HG03460 (cell line): ENCODE results near the gene SFXN3.
A peak's percentile ranks its signal among the peaks of the same experiment; 100 is the strongest.
"Not testable (repeated sequence)": the region's sequence is repeated elsewhere in the genome, so short reads cannot be mapped to it uniquely, and the experiment has no call there.

Experiments
- ATAC-seq: cut with Tn5 transposase; IDR thresholded peaks from one replicate; pipeline ENCODE4 v1.9.1; 2021; ENCODE audit not compliant: unreplicated experiment

The SFXN3 gene

GRCh38 chr10:101034404-101034803 lies 3.4 kb downstream of the SFXN3 start:
- ATAC-seq = not testable (repeated sequence)

DNA sequence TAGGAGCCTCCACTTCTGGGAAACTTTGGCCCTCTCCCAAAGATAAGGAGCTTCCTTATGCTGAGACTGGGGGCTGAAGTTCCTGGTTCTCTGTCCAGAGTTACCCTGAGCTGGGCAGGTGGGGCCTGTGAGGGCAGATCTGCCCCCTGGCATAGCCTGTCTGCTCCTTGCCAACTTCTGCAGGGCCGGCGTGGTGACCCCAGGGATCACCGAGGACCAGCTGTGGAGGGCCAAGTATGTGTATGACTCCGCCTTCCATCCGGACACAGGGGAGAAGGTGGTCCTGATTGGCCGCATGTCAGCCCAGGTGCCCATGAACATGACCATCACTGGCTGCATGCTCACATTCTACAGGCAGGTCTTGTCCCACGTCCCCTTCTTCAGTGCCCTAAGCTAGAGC lies 4.3 kb downstream of the SFXN3 start:
- no peak for ATAC-seq

DNA sequence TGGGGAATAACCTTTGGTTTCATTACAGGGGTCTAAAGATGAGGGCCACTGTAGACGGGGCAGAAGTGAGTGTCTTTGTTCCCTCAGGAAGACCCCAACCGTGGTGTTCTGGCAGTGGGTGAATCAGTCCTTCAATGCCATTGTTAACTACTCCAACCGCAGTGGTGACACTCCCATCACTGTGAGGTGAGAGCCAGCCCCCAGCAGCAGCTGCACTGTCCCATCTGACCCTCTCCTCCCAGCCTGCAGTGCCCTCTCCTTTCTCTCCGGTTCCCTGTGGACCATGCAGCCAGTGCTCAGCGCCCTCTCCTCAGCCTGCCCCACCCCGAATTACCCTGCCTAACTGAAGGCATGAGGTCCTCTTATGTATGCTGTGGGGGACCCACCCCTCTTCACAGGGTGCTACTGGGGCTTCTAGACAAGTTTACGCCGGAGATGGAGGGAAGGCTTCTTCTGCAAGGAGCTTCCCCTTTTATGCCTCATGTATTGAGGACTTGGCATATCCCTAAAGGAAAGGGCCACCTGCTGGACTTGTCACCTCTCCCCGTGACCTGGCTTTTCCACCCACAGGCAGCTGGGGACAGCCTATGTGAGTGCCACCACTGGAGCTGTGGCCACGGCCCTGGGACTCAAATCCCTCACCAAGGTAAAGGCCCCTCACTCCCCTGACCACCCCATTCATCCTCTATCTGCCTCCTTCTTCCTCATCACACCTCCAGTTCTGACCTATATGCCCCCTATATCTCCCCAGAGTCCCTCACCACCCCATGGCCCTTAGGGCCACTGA lies 5.1 kb downstream of the SFXN3 start:
- no peak for ATAC-seq

GRCh38 chr10:101036726-101037125 lies 5.7 kb downstream of the SFXN3 start:
- ATAC-seq = no peak

DNA sequence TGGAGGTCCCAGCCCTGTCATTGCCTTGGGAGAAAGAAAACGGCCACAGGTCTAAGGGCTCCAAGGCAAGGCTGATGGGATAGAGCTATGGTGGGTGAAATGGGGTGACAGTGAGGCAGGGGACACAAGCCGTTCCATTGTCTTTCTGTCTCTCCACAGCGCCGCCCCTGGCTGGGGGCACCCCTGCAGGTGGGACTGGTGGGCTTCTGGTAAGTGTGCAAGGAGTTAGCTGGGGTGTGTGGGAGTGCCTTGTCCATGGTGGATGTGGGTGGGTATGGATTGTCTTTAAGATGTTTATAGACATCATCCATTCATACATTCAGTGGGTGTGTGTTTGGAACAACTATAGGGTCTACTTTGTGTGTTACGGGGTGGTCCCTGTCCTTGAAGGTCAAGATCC lies 7.5 kb downstream of the SFXN3 start:
- no peak for ATAC-seq

DNA sequence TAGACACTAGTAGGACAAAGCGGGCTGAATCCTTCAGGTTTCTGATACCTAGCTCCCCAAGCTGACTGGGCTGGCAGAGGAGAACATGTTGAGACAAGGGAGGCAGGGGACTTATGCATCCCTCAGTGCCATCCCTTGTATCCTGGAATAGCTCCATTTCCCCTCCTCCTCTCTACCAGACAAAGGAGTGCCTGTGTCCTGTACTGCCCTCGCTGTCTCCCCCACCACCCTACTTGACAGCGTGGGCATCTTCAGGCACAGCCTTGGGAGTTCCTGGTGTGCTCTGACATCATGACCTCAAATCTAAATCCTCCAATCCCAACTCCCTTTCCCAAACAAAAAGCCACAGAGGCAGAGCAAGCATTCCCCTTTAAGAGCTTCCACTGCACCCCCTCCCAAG lies 9.0 kb downstream of the SFXN3 start:
- ATAC-seq = no peak

- no peak for ATAC-seq
Observed at GRCh38 chr10:101040851-101041250, 9.8 kb downstream of the SFXN3 start.

GRCh38 chr10:101041252-101041761 lies 10.3 kb downstream of the SFXN3 start:
- ATAC-seq = peak; percentile 67

GRCh38 chr10:101042118-101042517 lies 11.1 kb downstream of the SFXN3 start:
- no peak for ATAC-seq

GRCh38 chr10:101042667-101043362 lies 11.8 kb downstream of the SFXN3 start:
- peak; percentile 97 for ATAC-seq

GRCh38 chr10:101043363-101043707 lies 12.3 kb downstream of the SFXN3 start:
- no peak for ATAC-seq

- ATAC-seq = no peak
Observed at GRCh38 chr10:101044117-101044516, 13.1 kb downstream of the SFXN3 start.

DNA sequence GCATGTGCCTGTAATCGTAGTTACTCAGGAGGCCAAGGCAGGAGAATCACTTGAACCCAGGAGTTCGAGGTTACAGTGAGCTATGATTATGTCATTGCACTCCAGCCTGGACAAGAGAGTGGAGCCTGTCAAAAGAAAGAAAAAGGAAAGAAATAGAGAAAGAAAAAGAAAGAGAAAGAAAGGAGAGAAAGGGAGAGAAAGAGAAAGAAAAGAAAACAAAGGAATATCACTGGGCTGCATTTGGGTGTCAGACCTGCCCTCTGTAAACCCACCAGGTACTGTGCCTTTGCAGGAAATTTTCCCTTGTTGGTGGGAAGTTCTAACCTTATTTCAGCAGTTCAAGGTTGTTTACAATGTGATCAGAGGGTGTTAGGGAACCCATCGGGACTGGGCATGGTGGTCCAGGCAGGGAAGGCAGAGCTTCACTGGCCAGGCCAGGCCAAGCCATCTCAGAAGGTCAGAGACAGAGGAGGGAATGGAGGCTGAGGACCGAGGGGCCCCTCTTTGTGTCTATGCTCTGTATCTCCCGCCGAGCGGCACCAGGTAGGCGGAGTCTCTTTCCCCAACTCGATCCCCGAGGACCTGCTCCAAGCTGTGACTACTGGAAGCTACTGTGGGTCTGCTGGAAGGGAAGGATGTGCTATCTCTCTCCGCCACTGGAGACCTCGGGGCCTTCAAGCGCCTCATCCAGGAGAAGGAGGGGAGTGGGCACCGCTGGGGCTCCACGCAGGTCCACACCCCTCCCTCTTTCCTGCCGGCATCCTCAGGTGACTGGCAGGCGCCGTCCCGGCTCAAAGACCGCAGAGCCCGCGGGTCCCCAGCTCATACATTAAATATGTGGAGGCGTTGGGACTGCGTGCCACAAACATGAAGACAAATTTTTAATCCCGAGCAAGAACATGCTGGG lies 15.6 kb downstream of the SFXN3 start:
- no peak for ATAC-seq

DNA sequence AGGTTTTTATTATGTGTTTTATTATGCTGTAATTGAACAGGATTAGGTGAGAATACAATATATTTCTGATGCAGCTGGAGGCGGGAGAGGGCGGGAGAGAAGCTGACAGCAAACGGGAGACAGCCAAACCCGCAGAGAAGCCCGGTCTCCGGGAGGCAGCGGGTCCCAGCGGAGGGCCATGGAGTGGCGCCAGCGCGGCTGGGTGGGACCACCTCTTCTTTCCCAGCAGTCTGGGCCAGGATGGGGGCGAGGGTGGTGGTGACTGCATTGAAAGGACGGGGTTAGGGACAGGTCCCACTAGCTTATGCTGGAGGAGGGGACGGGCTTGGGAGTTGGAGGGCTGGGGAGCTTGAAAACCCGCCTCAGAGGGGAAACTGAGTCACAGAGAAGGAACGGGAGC lies 16.2 kb downstream of the SFXN3 start:
- ATAC-seq = no peak

GRCh38 chr10:101047961-101048892 lies 17.2 kb downstream of the SFXN3 start:
- no peak for ATAC-seq

GRCh38 chr10:101050208-101051069 lies 19.4 kb downstream of the SFXN3 start:
- ATAC-seq = no peak

DNA sequence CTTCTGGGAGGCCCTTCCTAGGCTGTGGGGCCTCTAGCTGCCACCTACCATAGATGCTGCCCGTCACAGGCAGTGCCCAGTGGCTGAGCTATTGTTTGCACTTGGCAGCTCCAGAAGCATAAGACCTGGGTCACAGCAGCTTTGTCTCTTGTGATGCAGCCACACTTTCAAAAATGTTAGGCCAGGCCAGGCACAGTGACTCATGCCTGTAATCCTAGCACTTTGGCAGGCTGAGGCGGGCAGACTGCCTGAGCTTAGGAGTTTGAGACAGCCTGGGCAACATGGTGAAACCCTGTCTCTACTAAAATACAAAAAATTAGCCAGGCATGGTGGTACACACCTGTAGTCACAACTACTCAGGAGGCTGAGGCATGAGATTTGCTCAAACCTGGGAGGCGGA lies 21.3 kb downstream of the SFXN3 start:
- ATAC-seq = no peak

- ATAC-seq = no peak
Observed at GRCh38 chr10:101053516-101053915, 22.5 kb downstream of the SFXN3 start.

- ATAC-seq = no peak
Observed at GRCh38 chr10:101054351-101054750, 23.3 kb downstream of the SFXN3 start.
